ENCODE measurements around the gene GPC3.
"Not testable (repeated sequence)": the region's sequence is repeated elsewhere in the genome, so short reads cannot be mapped to it uniquely, and the experiment has no call there.

Gene GPC3

DNA sequence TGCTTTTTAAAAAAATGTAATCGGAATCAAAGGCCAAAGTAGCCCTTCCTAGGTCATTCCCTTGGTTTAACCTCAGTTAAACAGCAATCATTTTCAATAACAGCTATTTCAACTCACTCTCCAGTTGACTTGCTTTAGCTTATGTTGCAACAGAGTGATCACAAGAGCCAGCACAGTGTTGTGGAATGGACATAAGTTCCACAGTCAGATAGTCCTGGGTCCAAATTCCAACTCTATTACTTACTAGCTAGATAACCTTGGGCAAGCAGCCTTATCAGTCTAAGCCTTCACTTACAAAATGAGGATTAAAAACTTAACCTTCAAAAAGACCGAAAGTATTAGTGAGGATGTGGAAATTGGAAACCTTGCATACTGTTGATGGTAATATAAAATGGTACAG, 9.2 kb upstream of the GPC3 start:
- TF ChIP-seq, protein P1, sequence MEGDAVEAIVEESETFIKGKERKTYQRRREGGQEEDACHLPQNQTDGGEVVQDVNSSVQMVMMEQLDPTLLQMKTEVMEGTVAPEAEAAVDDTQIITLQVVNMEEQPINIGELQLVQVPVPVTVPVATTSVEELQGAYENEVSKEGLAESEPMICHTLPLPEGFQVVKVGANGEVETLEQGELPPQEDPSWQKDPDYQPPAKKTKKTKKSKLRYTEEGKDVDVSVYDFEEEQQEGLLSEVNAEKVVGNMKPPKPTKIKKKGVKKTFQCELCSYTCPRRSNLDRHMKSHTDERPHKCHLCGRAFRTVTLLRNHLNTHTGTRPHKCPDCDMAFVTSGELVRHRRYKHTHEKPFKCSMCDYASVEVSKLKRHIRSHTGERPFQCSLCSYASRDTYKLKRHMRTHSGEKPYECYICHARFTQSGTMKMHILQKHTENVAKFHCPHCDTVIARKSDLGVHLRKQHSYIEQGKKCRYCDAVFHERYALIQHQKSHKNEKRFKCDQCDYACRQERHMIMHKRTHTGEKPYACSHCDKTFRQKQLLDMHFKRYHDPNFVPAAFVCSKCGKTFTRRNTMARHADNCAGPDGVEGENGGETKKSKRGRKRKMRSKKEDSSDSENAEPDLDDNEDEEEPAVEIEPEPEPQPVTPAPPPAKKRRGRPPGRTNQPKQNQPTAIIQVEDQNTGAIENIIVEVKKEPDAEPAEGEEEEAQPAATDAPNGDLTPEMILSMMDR (IDR thresholded peaks at IDR 0.05; ENCODE audit: low read depth, low read length), result no peak

DNA sequence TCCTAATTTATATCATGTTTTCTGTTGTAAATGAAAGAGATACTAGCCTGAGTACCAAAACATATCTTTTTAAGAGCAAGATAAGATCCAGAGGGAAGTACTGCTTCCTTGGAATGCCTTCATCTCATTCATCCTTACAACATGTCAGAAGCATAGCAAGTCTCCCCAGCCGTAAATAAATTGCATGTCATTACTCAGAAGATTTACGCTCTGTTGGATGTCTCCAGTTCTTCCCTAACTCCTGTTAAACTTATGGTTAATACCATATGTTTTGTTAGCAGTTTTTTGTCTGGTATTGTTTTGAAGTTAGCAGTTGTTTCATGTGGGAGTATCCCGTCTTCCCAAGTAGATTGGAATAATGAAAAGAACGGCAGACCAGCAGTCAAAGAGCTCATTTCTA, 7.5 kb upstream of the GPC3 start:
- TF ChIP-seq, protein P1 (IDR thresholded peaks at IDR 0.05; ENCODE audit: low read depth, low read length), result no peak
- DNase-seq (ENCODE audit: extremely low read depth, low read depth), result no peak

More for the DNA sequence above, 9.2 kb upstream of the GPC3 start:
- no peak for DNase-seq (ENCODE audit: extremely low read depth, low read depth)

DNA sequence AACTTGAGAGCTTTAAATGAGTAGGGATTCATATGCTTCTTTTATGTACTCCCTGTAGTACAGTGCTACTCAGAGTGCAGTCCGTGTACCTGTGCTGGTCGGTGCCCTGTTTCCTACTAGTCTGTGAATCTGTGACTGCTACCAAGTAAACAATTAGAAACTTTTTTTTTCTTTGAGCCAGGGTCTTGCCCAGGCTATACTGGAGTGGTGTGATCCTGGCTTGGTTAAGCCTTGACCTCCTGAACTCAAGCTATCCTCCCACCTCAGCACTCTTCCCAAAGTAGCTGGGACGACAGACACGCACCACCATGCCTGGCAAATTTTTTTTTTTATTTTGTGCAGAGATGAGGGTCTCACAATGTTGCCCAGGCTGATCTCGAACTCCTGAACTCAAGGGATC, 6.4 kb upstream of the GPC3 start:
- DNase-seq (ENCODE audit: extremely low read depth, low read depth), result no peak
- TF ChIP-seq, protein P1 (IDR thresholded peaks at IDR 0.05; ENCODE audit: low read depth, low read length), result no peak

DNA sequence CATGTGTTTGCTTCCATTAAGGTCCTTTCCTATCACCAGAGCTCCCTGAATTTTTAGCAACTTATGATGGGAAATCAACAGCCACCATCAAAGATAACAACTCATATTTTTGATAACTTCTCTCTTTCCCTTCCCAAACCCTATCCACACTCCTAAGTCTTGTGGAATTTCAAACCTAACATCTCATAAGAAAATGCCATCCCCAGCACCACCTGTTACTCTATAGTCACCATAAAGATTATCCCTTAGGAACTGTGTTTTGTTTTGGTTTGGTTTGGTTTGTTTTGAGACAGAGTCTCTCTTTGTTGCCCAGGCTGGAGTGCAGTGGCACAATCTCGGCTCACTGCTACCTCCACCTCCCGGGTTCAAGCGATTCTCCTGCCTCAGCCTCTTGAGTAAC, 5.7 kb upstream of the GPC3 start:
- DNase-seq (ENCODE audit: extremely low read depth, low read depth), result not testable (repeated sequence)

DNA sequence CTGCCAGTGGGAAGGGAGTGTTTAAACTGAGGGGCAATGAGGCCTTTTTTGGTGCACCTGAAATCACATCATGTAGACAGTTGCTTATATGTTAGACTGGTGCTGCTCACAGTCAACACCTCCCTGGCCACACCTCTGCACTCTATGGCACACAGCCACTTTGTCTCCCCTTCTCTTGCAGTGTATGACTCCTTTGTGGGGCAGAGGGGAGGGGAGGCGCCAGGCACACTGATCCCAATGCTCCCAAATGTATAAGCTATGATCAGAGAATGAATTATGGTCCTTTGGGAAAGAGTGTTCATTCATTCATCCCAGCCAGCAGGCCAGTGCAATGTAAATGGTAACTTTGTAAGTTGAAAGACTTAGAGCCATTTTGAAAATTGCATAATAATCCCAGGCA, 4.6 kb upstream of the GPC3 start:
- TF ChIP-seq, protein P1 (IDR thresholded peaks at IDR 0.05; ENCODE audit: low read depth, low read length), result no peak
- DNase-seq (ENCODE audit: extremely low read depth, low read depth), result no peak

DNA sequence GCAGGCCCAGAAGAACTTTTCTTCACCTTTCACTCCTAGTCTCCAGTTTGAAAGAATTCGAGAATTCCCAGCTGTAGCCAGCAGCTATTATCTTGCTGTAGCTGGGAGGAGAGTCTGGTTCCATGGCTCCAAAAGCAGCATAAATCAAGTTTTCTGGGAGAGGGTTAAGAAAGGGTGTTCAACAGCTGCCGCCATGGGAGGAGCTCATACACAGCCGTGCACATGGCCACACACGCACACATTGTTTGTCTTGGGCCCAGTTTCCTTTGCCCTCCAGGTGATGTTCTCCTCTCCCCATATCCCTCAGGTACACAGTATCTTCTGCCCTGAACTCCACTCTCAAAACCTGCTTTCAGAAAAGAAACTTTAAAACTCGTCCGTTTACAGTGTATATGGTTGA, 4.1 kb upstream of the GPC3 start:
- TF ChIP-seq, protein P1 (IDR thresholded peaks at IDR 0.05; ENCODE audit: low read depth, low read length), result no peak
- DNase-seq (ENCODE audit: extremely low read depth, low read depth), result no peak

DNA sequence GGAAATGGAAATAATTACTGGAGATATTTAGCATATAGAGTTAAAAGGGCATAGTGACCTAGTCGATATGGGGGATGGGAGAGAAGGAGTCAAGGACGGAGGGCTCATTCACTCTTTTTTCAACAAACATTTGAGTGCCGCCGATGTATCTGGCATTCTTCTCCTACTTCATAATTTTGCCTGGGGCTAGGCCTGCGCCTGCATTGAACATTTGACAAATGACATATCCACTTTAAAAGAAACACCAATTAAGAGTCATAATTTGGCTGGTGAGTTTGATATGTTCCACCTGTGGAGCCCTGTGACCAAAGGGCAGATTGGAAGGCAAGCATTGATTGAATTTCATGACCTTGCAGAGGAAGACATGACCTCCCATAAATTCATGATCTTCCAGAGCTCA, 2.6 kb upstream of the GPC3 start:
- TF ChIP-seq, protein P1 (IDR thresholded peaks at IDR 0.05; ENCODE audit: low read depth, low read length), result no peak
- DNase-seq (ENCODE audit: extremely low read depth, low read depth), result no peak

DNA sequence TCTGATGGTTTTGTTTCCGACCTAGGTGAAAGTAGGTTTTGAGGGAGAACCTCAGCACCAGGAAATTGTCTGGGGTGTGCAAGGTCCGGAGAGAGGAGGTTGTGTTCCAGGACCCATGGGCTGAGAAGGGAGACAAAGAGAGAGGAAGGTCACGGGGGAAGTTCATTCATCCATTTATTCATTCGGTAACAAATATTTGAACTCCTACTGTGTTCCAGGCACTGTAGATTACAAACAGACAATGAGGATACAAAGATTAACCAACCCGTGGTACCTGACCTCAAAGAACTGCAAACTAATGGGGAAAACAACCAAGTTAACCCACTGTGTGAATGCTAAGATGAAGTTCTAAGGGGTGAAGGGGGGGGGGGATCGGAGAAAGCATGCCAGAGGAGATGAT, 1.8 kb upstream of the GPC3 start:
- no peak for DNase-seq (ENCODE audit: extremely low read depth, low read depth)
- TF ChIP-seq, protein P1 (IDR thresholded peaks at IDR 0.05; ENCODE audit: low read depth, low read length), result no peak

Measured in AG09319 (cell line).